HepG2 (cell line): ENCODE measurements around the gene KMT2A. TPM values are rescaled to one million over a fixed set of nuclear protein-coding genes. Genes with fewer than 3 reads are reported as not detected.

ENCODE experiments used
- ATAC-seq: fragments of 200-7000 bp; cut with Tn5 transposase; 3 replicates; pipeline ENCODE4 v1.9.1; 2020; ENCODE audit warnings: mild to moderate bottlenecking, moderate library complexity
- BruUV-seq: library from RNA; stranded (reverse); fragments of 400-500 nt; replicated peaks from 2 replicates; lab custom pipeline; 2021; lab: Mats Ljungman, UMichigan
- CTCF ChIA-PET: fragments of 300-600 bp; formaldehyde crosslinking; extraction: SDS; loops from one replicate; lab custom pipeline; 2021; ENCODE audit warnings: low total read pairs, inconsistent platforms, low intra/inter-chr PET ratio; lab: Yijun Ruan, JAX
- POLR2A ChIA-PET: fragments of 350-600 bp; sonication (Branson Sonifier 250); formaldehyde crosslinking; loops from one replicate; lab custom pipeline; 2020; ENCODE audit warnings: antibody characterized with exemption, inconsistent platforms; lab: Yijun Ruan, JAX
- DNase-seq: peaks from one replicate; pipeline ENCODE4 v3.0.0-alpha.2; 2015; ENCODE audit warnings: low spot score
- FAIRE-seq: peaks from 3 replicates; lab custom pipeline; 2011; peaks lifted over from hg19 to GRCh38; lab: Jason Lieb, UNC
- H2AFZ ChIP-seq: one replicate; pipeline ENCODE4 v1.6.1; 2011; ENCODE audit warnings: low read length, inconsistent platforms
- H3K27ac ChIP-seq: fragments of 300-600 bp; 3 replicates; pipeline ENCODE4 v1.8.0; 2011; ENCODE audit warnings: mixed run types, mild to moderate bottlenecking, mixed read lengths, low read length, inconsistent platforms; ENCODE audit not compliant: insufficient read depth; ENCODE audit errors: extremely low read length
- H3K27me3 ChIP-seq, 2 experiments: fragments of 200-600 bp in 1 of 2; 2 replicates in 1 of 2; 3 replicates in 1 of 2; pipeline versions ENCODE4 v1.6.0 to v1.8.0; 2011; ENCODE audit warnings: low read length in 2 of 2, mild to moderate bottlenecking in 2 of 2, moderate library complexity in 2 of 2, inconsistent platforms in 1 of 2; ENCODE audit not compliant: insufficient read depth in 2 of 2, control insufficient read depth in 1 of 2
- H3K36me3 ChIP-seq, 2 experiments: fragments of 200-600 bp in 1 of 2; replicated peaks in 1 of 2; 2 replicates in 1 of 2; 3 replicates in 1 of 2; pipeline versions ENCODE4 v1.5.1 to v1.8.0; 2011; ENCODE audit warnings: low read length in 2 of 2, inconsistent platforms in 1 of 2; ENCODE audit not compliant: insufficient read depth in 2 of 2, control insufficient read depth in 1 of 2
- H3K4me1 ChIP-seq: 2 replicates; pipeline ENCODE4 v1.5.1; 2012; ENCODE audit warnings: low read length, inconsistent platforms; ENCODE audit not compliant: insufficient read depth
- H3K4me2 ChIP-seq: 2 replicates; pipeline ENCODE4 v1.6.0; 2011; ENCODE audit warnings: low read depth, low read length, inconsistent platforms
- H3K4me3 ChIP-seq, 3 experiments: fragments of 200-600 bp in 1 of 3; sonication (generic), shearing (Covaris generic) in 1 of 3; replicated peaks in 1 of 3; 2 replicates each; pipeline ENCODE4 v1.5.1; 2011 to 2016; ENCODE audit warnings: low read length in 3 of 3, inconsistent platforms in 2 of 3, low read depth in 2 of 3, mild to moderate bottlenecking in 2 of 3, control low read depth in 1 of 3, mixed read lengths in 1 of 3; ENCODE audit not compliant: insufficient read depth in 1 of 3
- H3K79me2 ChIP-seq: one replicate; pipeline ENCODE4 v1.6.1; 2011; ENCODE audit warnings: low read length, inconsistent platforms; ENCODE audit not compliant: insufficient read depth
- H3K9ac ChIP-seq: 2 replicates; pipeline ENCODE4 v1.6.0; 2011; ENCODE audit warnings: mild to moderate bottlenecking, low read depth, low read length, inconsistent platforms; ENCODE audit not compliant: insufficient read depth
- H3K9me3 ChIP-seq: 2 replicates; pipeline ENCODE4 v1.5.1; 2012; ENCODE audit warnings: mild to moderate bottlenecking, low read length
- H4K20me1 ChIP-seq: 2 replicates; pipeline ENCODE4 v1.6.0; 2011; ENCODE audit warnings: inconsistent platforms, mild to moderate bottlenecking, low read length, moderate library complexity; ENCODE audit not compliant: insufficient read depth
- EED ChIP-seq: sonication (generic); formaldehyde crosslinking; IDR thresholded peaks from 2 replicates; pipeline ENCODE4 v1.5.0; 2020; ENCODE audit warnings: mild to moderate bottlenecking, missing genetic modification reagents
- GABPB1 ChIP-seq: IDR thresholded peaks from 2 replicates; pipeline ENCODE4 v1.6.1; 2016; ENCODE audit warnings: mild to moderate bottlenecking, missing genetic modification reagents, moderate library complexity, missing compliant biosample characterization
- HMG20B ChIP-seq: conservative IDR thresholded peaks from 2 replicates; pipeline ENCODE4 v1.6.1; 2016; ENCODE audit warnings: missing genetic modification reagents, missing compliant biosample characterization
- MAFF ChIP-seq: IDR thresholded peaks from 2 replicates; pipeline ENCODE4 v1.6.1; 2011; ENCODE audit warnings: low read depth, low read length, improper control_type of control experiment
- NONO ChIP-seq, 2 experiments: fragments of 450-650 bp in 1 of 2; sonication (generic) in 1 of 2; formaldehyde crosslinking in 1 of 2; IDR thresholded peaks in 1 of 2; conservative IDR thresholded peaks in 1 of 2; 2 replicates each; pipeline versions ENCODE4 v1.6.1 to v1.8.0; 2017 to 2022; ENCODE audit warnings: mild to moderate bottlenecking in 1 of 2, missing genetic modification reagents in 1 of 2, moderate library complexity in 1 of 2
- POLR2AphosphoS2 ChIP-seq: IDR thresholded peaks from 2 replicates; pipeline ENCODE4 v1.6.1; 2011; ENCODE audit warnings: low read depth, low read length, improper control_type of control experiment
- ZNF260 ChIP-seq: sonication (generic); formaldehyde crosslinking; IDR thresholded peaks from 2 replicates; pipeline ENCODE4 v1.4.0; 2020; ENCODE audit warnings: missing genetic modification reagents, low read depth, mild to moderate bottlenecking, borderline replicate concordance
- ZNF296 ChIP-seq: sonication (generic); formaldehyde crosslinking; conservative IDR thresholded peaks from 2 replicates; pipeline ENCODE4 v1.5.0; 2020; ENCODE audit warnings: mild to moderate bottlenecking, missing genetic modification reagents
- ZNF672 ChIP-seq: sonication (generic); formaldehyde crosslinking; IDR thresholded peaks from 2 replicates; pipeline ENCODE4 v1.8.1; 2022; ENCODE audit warnings: missing genetic modification reagents
- WGBS: methylation state at CpG from one replicate; pipeline ENCODE4 v1.1.6; 2017; ENCODE audit warnings: low lambda C conversion rate; 5-methylcytosine and 5-hydroxymethylcytosine counted together
- in situ Hi-C: cut with HindIII; loops from 2 replicates; pipeline ENCODE4 v1.10.0; 2017; ENCODE audit warnings: low pct_unique_long_range_greater_than_20kb; ENCODE audit not compliant: extremely low pct_ligation_motif_present
- intact Hi-C: fragments of 100-400 bp; cut with micrococcal nuclease; formaldehyde crosslinking; loops from one replicate; pipeline ENCODE4 v1.10.0; 2022; ENCODE audit not compliant: unreplicated experiment
- polyA plus RNA-seq, 8 experiments: library from polyadenylated mRNA; depleted of rRNA in 3 of 8; stranded (reverse) in 7 of 8; unstranded in 1 of 8; fragments of >200 nt; fragmentation: Illumina TruSeq in 4 of 8; extraction: Trizol in 4 of 8; gene quantifications; 2 replicates each; pipeline versions ENCODE4 v1.2.1 to v1.2.3, GENCODE V29; 2011 to 2016; ENCODE audit warnings: low read depth in 4 of 8, missing spikeins in 1 of 8, mixed read lengths in 1 of 8; ENCODE audit not compliant: insufficient read depth in 1 of 8
- total RNA-seq, 5 experiments: library from RNA; depleted of rRNA; stranded (reverse); fragments of >200 nt; fragmentation: Illumina TruSeq; extraction: Trizol; gene quantifications; 2 replicates each; pipeline ENCODE4 v1.2.3, GENCODE V29; 2016; ENCODE audit warnings: low read depth in 1 of 5
- TF ChIP-seq, protein P1 (sequence below): IDR thresholded peaks from 2 replicates; pipeline ENCODE4 v1.6.1; 2016; ENCODE audit warnings: missing compliant biosample characterization, missing genetic modification reagents, borderline replicate concordance
- TF ChIP-seq, protein P2 (sequence below): sonication (generic); formaldehyde crosslinking; IDR thresholded peaks from 2 replicates; pipeline ENCODE4 v1.4.0; 2020; ENCODE audit warnings: missing genetic modification reagents

The KMT2A gene
- total and polyA plus RNA-seq, 2 of the 13 experiments (the other 11 are each of a cell fraction or from before 2014, with no cell fraction given) = 12.4 to 20.0 TPM

DNA sequence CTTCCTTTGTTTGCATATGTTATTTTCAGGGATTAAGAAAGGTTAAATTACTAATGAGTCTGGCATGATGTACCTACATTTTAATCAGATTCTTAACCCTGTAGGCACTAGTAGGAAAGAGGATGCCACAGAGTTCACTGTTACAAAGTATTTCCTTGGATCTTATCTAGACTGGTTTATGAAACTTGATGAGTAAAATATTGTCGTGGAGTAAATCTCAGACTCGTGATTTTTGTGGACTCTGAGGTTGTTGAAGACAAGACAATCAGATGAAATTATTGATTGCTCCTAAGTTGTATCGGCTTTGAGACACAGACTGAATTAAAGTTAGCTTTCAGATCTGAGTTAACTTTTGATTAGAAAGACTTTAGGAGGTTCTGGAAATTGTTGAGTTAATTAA lies 6.0 kb downstream of the KMT2A start:
- Histone ChIP-seq H3K27ac (no peak overlapping the region), H3K9ac (no peak overlapping the region), H3K27me3 (no peaks in the 10 kb centered on the region), H3K9me3 (no peaks in the 10 kb centered on the region), H4K20me1 (peaks cover 63% of the 10 kb centered on the region), H3K4me1 (peaks cover 49% of the 10 kb centered on the region), H3K36me3 (peaks cover 3 to 13% of the 10 kb centered on the region in 2 experiments; a peak in 4 of 5 replicates), H2AFZ (no peak overlapping the region), H3K4me2 (no peak overlapping the region), H3K4me3 (no peak overlapping the region), H3K79me2 (peaks cover 95% of the 10 kb centered on the region)
- ChIA-PET POLR2A (no interaction called here), CTCF (no interaction called here)
- DNase-seq (no peak), FAIRE-seq (no peak), ATAC-seq (no peak)
- TF ChIP-seq ZNF672 (CRISPR knock-in tag) (no peak), ZNF296 (no peak), NONO (IDR thresholded peaks at IDR 0.05) (no peak), NONO (CRISPR knock-in tag; conservative IDR thresholded peaks at IDR 0.05) (no peak), GABPB1 (CRISPR knock-in tag) (no peak), POLR2AphosphoS2 (no peak), MAFF (no peak), ZNF260 (CRISPR knock-in tag) (no peak), EED (CRISPR knock-in tag) (no peak), HMG20B (no peak)
- TF ChIP-seq, protein P1, sequence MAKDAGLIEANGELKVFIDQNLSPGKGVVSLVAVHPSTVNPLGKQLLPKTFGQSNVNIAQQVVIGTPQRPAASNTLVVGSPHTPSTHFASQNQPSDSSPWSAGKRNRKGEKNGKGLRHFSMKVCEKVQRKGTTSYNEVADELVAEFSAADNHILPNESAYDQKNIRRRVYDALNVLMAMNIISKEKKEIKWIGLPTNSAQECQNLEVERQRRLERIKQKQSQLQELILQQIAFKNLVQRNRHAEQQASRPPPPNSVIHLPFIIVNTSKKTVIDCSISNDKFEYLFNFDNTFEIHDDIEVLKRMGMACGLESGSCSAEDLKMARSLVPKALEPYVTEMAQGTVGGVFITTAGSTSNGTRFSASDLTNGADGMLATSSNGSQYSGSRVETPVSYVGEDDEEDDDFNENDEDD (CRISPR knock-in tag) = no peak
- TF ChIP-seq, protein P2, sequence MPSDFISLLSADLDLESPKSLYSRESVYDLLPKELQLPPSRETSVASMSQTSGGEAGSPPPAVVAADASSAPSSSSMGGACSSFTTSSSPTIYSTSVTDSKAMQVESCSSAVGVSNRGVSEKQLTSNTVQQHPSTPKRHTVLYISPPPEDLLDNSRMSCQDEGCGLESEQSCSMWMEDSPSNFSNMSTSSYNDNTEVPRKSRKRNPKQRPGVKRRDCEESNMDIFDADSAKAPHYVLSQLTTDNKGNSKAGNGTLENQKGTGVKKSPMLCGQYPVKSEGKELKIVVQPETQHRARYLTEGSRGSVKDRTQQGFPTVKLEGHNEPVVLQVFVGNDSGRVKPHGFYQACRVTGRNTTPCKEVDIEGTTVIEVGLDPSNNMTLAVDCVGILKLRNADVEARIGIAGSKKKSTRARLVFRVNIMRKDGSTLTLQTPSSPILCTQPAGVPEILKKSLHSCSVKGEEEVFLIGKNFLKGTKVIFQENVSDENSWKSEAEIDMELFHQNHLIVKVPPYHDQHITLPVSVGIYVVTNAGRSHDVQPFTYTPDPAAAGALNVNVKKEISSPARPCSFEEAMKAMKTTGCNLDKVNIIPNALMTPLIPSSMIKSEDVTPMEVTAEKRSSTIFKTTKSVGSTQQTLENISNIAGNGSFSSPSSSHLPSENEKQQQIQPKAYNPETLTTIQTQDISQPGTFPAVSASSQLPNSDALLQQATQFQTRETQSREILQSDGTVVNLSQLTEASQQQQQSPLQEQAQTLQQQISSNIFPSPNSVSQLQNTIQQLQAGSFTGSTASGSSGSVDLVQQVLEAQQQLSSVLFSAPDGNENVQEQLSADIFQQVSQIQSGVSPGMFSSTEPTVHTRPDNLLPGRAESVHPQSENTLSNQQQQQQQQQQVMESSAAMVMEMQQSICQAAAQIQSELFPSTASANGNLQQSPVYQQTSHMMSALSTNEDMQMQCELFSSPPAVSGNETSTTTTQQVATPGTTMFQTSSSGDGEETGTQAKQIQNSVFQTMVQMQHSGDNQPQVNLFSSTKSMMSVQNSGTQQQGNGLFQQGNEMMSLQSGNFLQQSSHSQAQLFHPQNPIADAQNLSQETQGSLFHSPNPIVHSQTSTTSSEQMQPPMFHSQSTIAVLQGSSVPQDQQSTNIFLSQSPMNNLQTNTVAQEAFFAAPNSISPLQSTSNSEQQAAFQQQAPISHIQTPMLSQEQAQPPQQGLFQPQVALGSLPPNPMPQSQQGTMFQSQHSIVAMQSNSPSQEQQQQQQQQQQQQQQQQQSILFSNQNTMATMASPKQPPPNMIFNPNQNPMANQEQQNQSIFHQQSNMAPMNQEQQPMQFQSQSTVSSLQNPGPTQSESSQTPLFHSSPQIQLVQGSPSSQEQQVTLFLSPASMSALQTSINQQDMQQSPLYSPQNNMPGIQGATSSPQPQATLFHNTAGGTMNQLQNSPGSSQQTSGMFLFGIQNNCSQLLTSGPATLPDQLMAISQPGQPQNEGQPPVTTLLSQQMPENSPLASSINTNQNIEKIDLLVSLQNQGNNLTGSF (CRISPR knock-in tag) = no peak
- WGBS = 99% methylated on average over 3 of the region's 3 CpGs
- in situ Hi-C loops (no loop called here), intact Hi-C loops (no loop called here)
- BruUV-seq = no TSS peak
